IMR-90 (cell line): Measurements from ENCODE around the gene MPPED1. TPM values are rescaled to one million over a fixed set of nuclear protein-coding genes. Genes with fewer than 3 reads are reported as not detected.
A peak's percentile ranks its signal among the peaks of the same experiment; 100 is the strongest.

Experiments
- ATAC-seq: fragments of 200-7000 bp; cut with Tn5 transposase; 2 replicates; pipeline ENCODE4 v1.9.1; 2020; ENCODE audit warnings: low read depth, mild to moderate bottlenecking, moderate library complexity
- BruUV-seq: library from RNA; stranded (reverse); fragments of 400-500 nt; replicated peaks from 2 replicates; lab custom pipeline; 2021; lab: Mats Ljungman, UMichigan
- CTCF ChIA-PET: fragments of 300-600 bp; formaldehyde crosslinking; extraction: SDS; loops from one replicate; lab custom pipeline; 2021; ENCODE audit warnings: antibody characterized with exemption; lab: Yijun Ruan, JAX
- POLR2A ChIA-PET: fragments of 300-600 bp; sonication (Branson Sonifier 250); formaldehyde crosslinking; loops from one replicate; lab custom pipeline; 2022; ENCODE audit warnings: antibody characterized with exemption; ENCODE audit not compliant: unreplicated experiment; lab: Charles Lee
- DNase-seq: peaks from one replicate; pipeline ENCODE4 v3.0.0; 2013
- H2AFZ ChIP-seq: replicated peaks from 2 replicates; pipeline ENCODE3; 2013; ENCODE audit warnings: low read length, mild to moderate bottlenecking; ENCODE audit not compliant: poor library complexity
- H2AK5ac ChIP-seq: 2 replicates; pipeline ENCODE4 v1.6.1; 2013; ENCODE audit warnings: low read depth, low read length, inconsistent platforms
- H2AK9ac ChIP-seq: replicated peaks from 2 replicates; pipeline ENCODE3; 2013; ENCODE audit warnings: mild to moderate bottlenecking, low read depth, low read length, moderate library complexity; ENCODE audit not compliant: poor library complexity
- H2BK120ac ChIP-seq: 2 replicates; pipeline ENCODE4 v1.6.1; 2013; ENCODE audit warnings: low read depth, low read length, inconsistent platforms
- H2BK15ac ChIP-seq: 3 replicates; pipeline ENCODE4 v1.6.1; 2013; ENCODE audit warnings: low read depth, low read length, inconsistent platforms
- H2BK20ac ChIP-seq: 2 replicates; pipeline ENCODE4 v1.6.1; 2013; ENCODE audit warnings: low read depth, mild to moderate bottlenecking, inconsistent platforms, low read length, moderate library complexity
- H2BK5ac ChIP-seq: 2 replicates; pipeline ENCODE4 v1.6.1; 2013; ENCODE audit warnings: mild to moderate bottlenecking, low read depth, low read length, inconsistent platforms; ENCODE audit not compliant: poor library complexity, severe bottlenecking
- H3K14ac ChIP-seq: replicated peaks from 2 replicates; pipeline ENCODE4 v1.6.1; 2013; ENCODE audit warnings: low read depth, low read length, inconsistent platforms
- H3K18ac ChIP-seq: 2 replicates; pipeline ENCODE4 v1.6.1; 2013; ENCODE audit warnings: low read depth, low read length, control low read depth
- H3K23ac ChIP-seq: 2 replicates; pipeline ENCODE4 v1.6.1; 2013; ENCODE audit warnings: low read depth, low read length, inconsistent platforms
- H3K27ac ChIP-seq: 2 replicates; pipeline ENCODE4 v1.5.1; 2013; ENCODE audit warnings: mild to moderate bottlenecking, control low read depth, low read length; ENCODE audit not compliant: insufficient read depth
- H3K27me3 ChIP-seq: 2 replicates; pipeline ENCODE4 v1.6.1; 2013; ENCODE audit warnings: low read length; ENCODE audit not compliant: control insufficient read depth, insufficient read depth
- H3K36me3 ChIP-seq: 2 replicates; pipeline ENCODE4 v1.6.1; 2013; ENCODE audit warnings: low read length, mixed read lengths; ENCODE audit not compliant: control insufficient read depth, insufficient read depth
- H3K4ac ChIP-seq: 2 replicates; pipeline ENCODE4 v1.6.1; 2013; ENCODE audit warnings: low read depth, low read length, inconsistent platforms
- H3K4me1 ChIP-seq: 2 replicates; pipeline ENCODE4 v1.6.1; 2013; ENCODE audit warnings: low read length, mixed read lengths; ENCODE audit not compliant: control insufficient read depth, insufficient read depth
- H3K4me2 ChIP-seq: 2 replicates; pipeline ENCODE4 v1.6.1; 2013; ENCODE audit warnings: low read depth, mild to moderate bottlenecking, control low read depth, low read length, moderate library complexity
- H3K4me3 ChIP-seq: 2 replicates; pipeline ENCODE4 v1.5.1; 2013; ENCODE audit warnings: low read depth, mild to moderate bottlenecking, control low read depth, low read length, moderate library complexity; ENCODE audit not compliant: insufficient read depth
- H3K56ac ChIP-seq: 2 replicates; pipeline ENCODE4 v1.6.1; 2013; ENCODE audit warnings: low read length, inconsistent platforms; ENCODE audit not compliant: insufficient read depth; ENCODE audit errors: extremely low read depth
- H3K79me1 ChIP-seq, 2 experiments: 2 replicates each; pipeline ENCODE4 v1.6.1; 2013; ENCODE audit warnings: low read length in 2 of 2, inconsistent platforms in 1 of 2, low read depth in 1 of 2
- H3K9ac ChIP-seq: 2 replicates; pipeline ENCODE4 v1.6.1; 2013; ENCODE audit warnings: low read depth, low read length, control low read depth
- H3K9me1 ChIP-seq: 2 replicates; pipeline ENCODE4 v1.6.1; 2013; ENCODE audit warnings: low read length, inconsistent platforms; ENCODE audit not compliant: insufficient read depth
- H3K9me3 ChIP-seq: 2 replicates; pipeline ENCODE4 v1.6.1; 2013; ENCODE audit warnings: low read length; ENCODE audit not compliant: control insufficient read depth, insufficient read depth
- H4K20me1 ChIP-seq: 2 replicates; pipeline ENCODE4 v1.6.1; 2013; ENCODE audit warnings: low read length, inconsistent platforms; ENCODE audit not compliant: insufficient read depth
- H4K5ac ChIP-seq: 2 replicates; pipeline ENCODE4 v1.6.1; 2013; ENCODE audit warnings: mild to moderate bottlenecking, low read depth, low read length, control low read depth
- H4K8ac ChIP-seq, 2 experiments: 2 replicates each; pipeline ENCODE4 v1.6.1; 2013; ENCODE audit warnings: low read depth in 2 of 2, low read length in 2 of 2, control low read depth in 1 of 2, inconsistent platforms in 1 of 2
- H4K91ac ChIP-seq: 2 replicates; pipeline ENCODE4 v1.6.1; 2013; ENCODE audit warnings: low read depth, low read length, inconsistent platforms; ENCODE audit not compliant: insufficient read depth
- BHLHE40 ChIP-seq: fragments of 150-350 bp; IDR thresholded peaks from 2 replicates; pipeline ENCODE4 v1.6.1; 2016; ENCODE audit warnings: mild to moderate bottlenecking, low read depth, low read length
- CHD1 ChIP-seq: IDR thresholded peaks from 2 replicates; pipeline ENCODE4 v1.6.1; 2012; ENCODE audit warnings: low read depth, low read length, improper control_type of control experiment
- FOS ChIP-seq: fragments of 150-350 bp; IDR thresholded peaks from 2 replicates; pipeline ENCODE4 v1.6.1; 2016; ENCODE audit warnings: low read depth, low read length
- MAZ ChIP-seq: IDR thresholded peaks from 2 replicates; pipeline ENCODE4 v1.6.1; 2012; ENCODE audit warnings: low read depth, mild to moderate bottlenecking, low read length, improper control_type of control experiment, moderate library complexity, borderline replicate concordance
- NFE2L2 ChIP-seq: fragments of 150-350 bp; IDR thresholded peaks from 2 replicates; pipeline ENCODE4 v1.6.1; 2016; ENCODE audit warnings: low read depth, mild to moderate bottlenecking, low read length
- RAD21 ChIP-seq: IDR thresholded peaks from 2 replicates; pipeline ENCODE4 v1.6.1; 2012; ENCODE audit warnings: low read length, improper control_type of control experiment
- RCOR1 ChIP-seq: IDR thresholded peaks from 2 replicates; pipeline ENCODE4 v1.6.1; 2012; ENCODE audit warnings: mild to moderate bottlenecking, low read length, improper control_type of control experiment; ENCODE audit not compliant: insufficient replicate concordance
- SMC3 ChIP-seq: fragments of 150-350 bp; IDR thresholded peaks from 2 replicates; pipeline ENCODE4 v1.6.1; 2016; ENCODE audit warnings: low read depth, mild to moderate bottlenecking, antibody characterized with exemption, low read length, moderate library complexity
- WGBS, 2 experiments: methylation state at CpG; one replicate each; pipeline versions ENCODE4 v1.1.5 to v1.1.7; 2013; ENCODE audit warnings: missing lambda C conversion rate in 2 of 2; ENCODE audit not compliant: insufficient read length in 1 of 2; ENCODE audit errors: extremely low coverage in 2 of 2; 5-methylcytosine and 5-hydroxymethylcytosine counted together
- dilution Hi-C: fragments of 300-500 bp; cut with HindIII; formaldehyde crosslinking; loops from one replicate; pipeline ENCODE4 v1.14.3; 2018; ENCODE audit warnings: low sequenced_read_pairs; ENCODE audit not compliant: unreplicated experiment
- in situ Hi-C: fragments of 300-500 bp; cut with MboI; formaldehyde crosslinking; loops from 3 replicates; pipeline ENCODE4 v1.14.3; 2019; ENCODE audit warnings: low sequenced_read_pairs, inconsistent platforms, mixed read lengths
- intact Hi-C: fragments of 100-400 bp; cut with micrococcal nuclease; formaldehyde crosslinking; loops from 2 replicates; pipeline ENCODE4 v1.10.0; 2022
- polyA plus RNA-seq, 3 experiments: library from polyadenylated mRNA; depleted of rRNA; stranded (reverse); fragments of >200 nt; gene quantifications; 2 replicates each; pipeline ENCODE4 v1.2.3, GENCODE V29; 2012; ENCODE audit warnings: low replicate concordance in 1 of 3
- total RNA-seq: library from RNA; depleted of rRNA; stranded (reverse); fragments of >200 nt; gene quantifications from 2 replicates; pipeline ENCODE4 v1.2.3, GENCODE V29; 2012
- TF ChIP-seq, protein P1 (sequence below): conservative IDR thresholded peaks from 2 replicates; pipeline ENCODE4 v1.5.1; 2012; ENCODE audit warnings: mild to moderate bottlenecking, low read depth, low read length, improper control_type of control experiment
- TF ChIP-seq, protein P2 (sequence below): fragments of 150-350 bp; IDR thresholded peaks from 2 replicates; pipeline ENCODE4 v1.6.1; 2017; ENCODE audit warnings: mild to moderate bottlenecking, antibody characterized with exemption, low read length, low read depth

The MPPED1 gene
- total and polyA plus RNA-seq, 2 of the 4 experiments (the other 2 are of a cell fraction) = not detected

DNA sequence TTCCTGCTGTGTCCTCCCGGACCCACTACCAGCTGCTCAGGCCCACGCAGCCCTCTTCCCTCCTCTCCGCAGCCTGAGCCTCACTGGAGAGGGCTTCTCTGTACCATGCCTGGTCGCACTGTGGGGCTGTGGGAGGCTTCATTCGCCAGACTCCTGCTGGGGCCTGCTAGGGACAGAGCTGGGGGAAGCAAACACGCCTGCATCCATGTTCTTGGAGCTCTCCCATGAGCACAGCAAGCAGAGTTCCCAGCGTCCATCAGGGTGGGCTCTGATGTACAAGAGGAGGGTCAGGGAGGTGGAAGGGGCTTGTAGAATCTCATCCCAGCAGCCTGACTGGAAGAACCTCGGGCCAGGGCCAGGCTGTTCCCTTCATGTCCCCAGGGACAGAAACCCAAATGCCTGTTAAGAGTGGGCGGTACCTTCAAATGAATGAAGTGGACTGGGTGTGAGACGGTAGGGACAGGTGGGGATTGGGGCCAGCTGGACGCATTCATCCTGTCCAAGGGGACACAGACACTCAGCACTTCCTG lies 59.9 kb downstream of the MPPED1 start:
- POLR2A ChIA-PET = no interaction called here
- Histone ChIP-seq H2AK9ac (no peak overlapping the region), H3K23ac (no peak overlapping the region), H3K56ac (no peak overlapping the region), H4K5ac (no peak overlapping the region), H3K9me1 (no peaks in the 10 kb centered on the region), H3K4me2 (no peak overlapping the region), H3K4ac (no peak overlapping the region), H3K18ac (no peak overlapping the region), H3K9me3 (no peaks in the 10 kb centered on the region), H2BK120ac (no peak overlapping the region), H3K36me3 (no peaks in the 10 kb centered on the region), H2AFZ (peak overlapping the region; percentile 32), H3K14ac (no peak overlapping the region), H2BK20ac (no peak overlapping the region), H2BK5ac (no peak overlapping the region), H2AK5ac (no peak overlapping the region), H3K27me3 (no peaks in the 10 kb centered on the region; the same call in 1 of the 2 replicates), H4K8ac (no peak overlapping the region), H4K91ac (no peak overlapping the region), H3K4me1 (no peaks in the 10 kb centered on the region), H3K27ac (no peak overlapping the region), H3K9ac (no peak overlapping the region), H3K4me3 (no peak overlapping the region), H4K20me1 (no peaks in the 10 kb centered on the region), H3K79me1 (no peaks in the 10 kb centered on the region), H2BK15ac (no peak overlapping the region)
- in situ Hi-C loops (no loop called here), intact Hi-C loops (no loop called here), dilution Hi-C loops (no loop called here)
- no peak for DNase-seq
- no peak for ATAC-seq
- WGBS, 2 experiments = no CpG with 5 or more reads among the region's 11 CpGs
- no TSS peak for BruUV-seq
- TF ChIP-seq SMC3 (no peak), RAD21 (no peak), CHD1 (no peak), MAZ (no peak), RCOR1 (no peak), FOS (no peak), NFE2L2 (no peak), BHLHE40 (no peak)
- TF ChIP-seq, protein P1, sequence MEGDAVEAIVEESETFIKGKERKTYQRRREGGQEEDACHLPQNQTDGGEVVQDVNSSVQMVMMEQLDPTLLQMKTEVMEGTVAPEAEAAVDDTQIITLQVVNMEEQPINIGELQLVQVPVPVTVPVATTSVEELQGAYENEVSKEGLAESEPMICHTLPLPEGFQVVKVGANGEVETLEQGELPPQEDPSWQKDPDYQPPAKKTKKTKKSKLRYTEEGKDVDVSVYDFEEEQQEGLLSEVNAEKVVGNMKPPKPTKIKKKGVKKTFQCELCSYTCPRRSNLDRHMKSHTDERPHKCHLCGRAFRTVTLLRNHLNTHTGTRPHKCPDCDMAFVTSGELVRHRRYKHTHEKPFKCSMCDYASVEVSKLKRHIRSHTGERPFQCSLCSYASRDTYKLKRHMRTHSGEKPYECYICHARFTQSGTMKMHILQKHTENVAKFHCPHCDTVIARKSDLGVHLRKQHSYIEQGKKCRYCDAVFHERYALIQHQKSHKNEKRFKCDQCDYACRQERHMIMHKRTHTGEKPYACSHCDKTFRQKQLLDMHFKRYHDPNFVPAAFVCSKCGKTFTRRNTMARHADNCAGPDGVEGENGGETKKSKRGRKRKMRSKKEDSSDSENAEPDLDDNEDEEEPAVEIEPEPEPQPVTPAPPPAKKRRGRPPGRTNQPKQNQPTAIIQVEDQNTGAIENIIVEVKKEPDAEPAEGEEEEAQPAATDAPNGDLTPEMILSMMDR = no peak
- TF ChIP-seq, protein P2, sequence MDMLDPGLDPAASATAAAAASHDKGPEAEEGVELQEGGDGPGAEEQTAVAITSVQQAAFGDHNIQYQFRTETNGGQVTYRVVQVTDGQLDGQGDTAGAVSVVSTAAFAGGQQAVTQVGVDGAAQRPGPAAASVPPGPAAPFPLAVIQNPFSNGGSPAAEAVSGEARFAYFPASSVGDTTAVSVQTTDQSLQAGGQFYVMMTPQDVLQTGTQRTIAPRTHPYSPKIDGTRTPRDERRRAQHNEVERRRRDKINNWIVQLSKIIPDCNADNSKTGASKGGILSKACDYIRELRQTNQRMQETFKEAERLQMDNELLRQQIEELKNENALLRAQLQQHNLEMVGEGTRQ = no peak
- CTCF ChIA-PET = no interaction called here
